GM12878 (cell line): ENCODE measurements around the gene SLC46A2. TPM values are rescaled to one million over a fixed set of nuclear protein-coding genes. Genes with fewer than 3 reads are reported as not detected.

ENCODE experiments used
- ATAC-seq: fragments of 200-7000 bp; cut with Tn5 transposase; 3 replicates; pipeline ENCODE4 v1.9.1; 2020; ENCODE audit warnings: mild to moderate bottlenecking, moderate library complexity
- BruUV-seq: library from RNA; stranded (reverse); fragments of 400-500 nt; replicated peaks from 2 replicates; lab custom pipeline; 2021; lab: Mats Ljungman, UMichigan
- CTCF ChIA-PET: fragments of 300-600 bp; sonication (Branson Sonifier 250); formaldehyde crosslinking; extraction: SDS; loops from one replicate; lab custom pipeline; 2021; ENCODE audit warnings: inconsistent platforms; lab: Yijun Ruan, JAX
- POLR2A ChIA-PET: fragments of 350-600 bp; formaldehyde crosslinking; extraction: SDS; loops from one replicate; lab custom pipeline; 2021; ENCODE audit warnings: inconsistent platforms; lab: Charles Lee
- RAD21 ChIA-PET: fragments of 300-600 bp; sonication (Branson Sonifier 250); formaldehyde crosslinking; loops from one replicate; lab custom pipeline; 2023; ENCODE audit warnings: antibody characterized with exemption; ENCODE audit not compliant: unreplicated experiment; lab: Charles Lee
- SMC1A ChIA-PET: fragments of 300-600 bp; sonication (Branson Sonifier 250); formaldehyde crosslinking; loops from one replicate; lab custom pipeline; 2023; ENCODE audit not compliant: unreplicated experiment, uncharacterized antibody; lab: Charles Lee
- DNase-seq: peaks from one replicate; pipeline ENCODE4 v3.0.0-alpha.2; 2011; ENCODE audit warnings: low read depth, low spot score
- FAIRE-seq: peaks from 3 replicates; lab custom pipeline; 2011; peaks lifted over from hg19 to GRCh38; lab: Jason Lieb, UNC
- H2AFZ ChIP-seq: 2 replicates; pipeline ENCODE4 v1.6.0; 2011; ENCODE audit warnings: low read depth, low read length, control low read depth; ENCODE audit not compliant: control insufficient read depth
- H3K27ac ChIP-seq: 2 replicates; pipeline ENCODE4 v1.5.1; 2011; ENCODE audit warnings: control low read depth; ENCODE audit not compliant: control insufficient read depth, insufficient read depth
- H3K27me3 ChIP-seq, 2 experiments: replicated peaks in 1 of 2; 2 replicates each; pipeline versions ENCODE4 v1.6.0 to v1.6.1; 2011; ENCODE audit warnings: low read length in 1 of 2; ENCODE audit not compliant: control insufficient read depth in 2 of 2, insufficient read depth in 2 of 2
- H3K36me3 ChIP-seq, 2 experiments: 2 replicates each; pipeline ENCODE4 v1.5.1; 2011; ENCODE audit warnings: low read length in 1 of 2; ENCODE audit not compliant: control insufficient read depth in 2 of 2, insufficient read depth in 2 of 2
- H3K4me1 ChIP-seq: 2 replicates; pipeline ENCODE4 v1.6.1; 2011; ENCODE audit warnings: mild to moderate bottlenecking, low read length, moderate library complexity, mixed read lengths; ENCODE audit not compliant: control insufficient read depth, insufficient read depth
- H3K4me2 ChIP-seq: 2 replicates; pipeline ENCODE4 v1.6.0; 2011; ENCODE audit warnings: control low read depth; ENCODE audit not compliant: control insufficient read depth, insufficient read depth
- H3K4me3 ChIP-seq: fragments of 200-600 bp; sonication (generic); 2 replicates; pipeline ENCODE4 v1.5.1; 2016
- H3K79me2 ChIP-seq: 2 replicates; pipeline ENCODE4 v1.6.0; 2011; ENCODE audit warnings: low read length; ENCODE audit not compliant: control insufficient read depth, insufficient read depth
- H3K9ac ChIP-seq: 2 replicates; pipeline ENCODE4 v1.8.0; 2011; ENCODE audit warnings: low read length, control low read depth, mixed read lengths; ENCODE audit not compliant: control insufficient read depth, insufficient read depth
- H3K9me3 ChIP-seq: replicated peaks from 3 replicates; pipeline ENCODE4 v1.5.1; 2011; ENCODE audit warnings: mild to moderate bottlenecking, low read length; ENCODE audit not compliant: control insufficient read depth, insufficient read depth
- H4K20me1 ChIP-seq: 2 replicates; pipeline ENCODE4 v1.6.0; 2011; ENCODE audit not compliant: control insufficient read depth, insufficient read depth
- ATF2 ChIP-seq: IDR thresholded peaks from 2 replicates; pipeline ENCODE4 v1.6.1; 2012; ENCODE audit warnings: low read length, inconsistent platforms
- BCL11A ChIP-seq: IDR thresholded peaks from 2 replicates; pipeline ENCODE4 v1.6.1; 2011; ENCODE audit warnings: low read depth, low read length
- CREB1 ChIP-seq: IDR thresholded peaks from 2 replicates; pipeline ENCODE4 v1.6.1; 2012; ENCODE audit warnings: low read depth, mild to moderate bottlenecking, inconsistent platforms
- E4F1 ChIP-seq: fragments of 450-650 bp; IDR thresholded peaks from 2 replicates; pipeline ENCODE4 v1.6.1; 2018; ENCODE audit warnings: borderline replicate concordance, mild to moderate bottlenecking; ENCODE audit not compliant: partially characterized antibody
- EGR1 ChIP-seq, 2 experiments: IDR thresholded peaks; 1 replicate in 1 of 2; 2 replicates in 1 of 2; pipeline ENCODE4 v1.6.1; 2011 to 2012; ENCODE audit warnings: low read depth in 2 of 2, low read length in 2 of 2, borderline replicate concordance in 1 of 2, mild to moderate bottlenecking in 1 of 2, moderate library complexity in 1 of 2
- ELK1 ChIP-seq: IDR thresholded peaks from 2 replicates; pipeline ENCODE4 v1.6.1; 2012; ENCODE audit warnings: low read depth, low read length, improper control_type of control experiment
- IKZF1 ChIP-seq: fragments of 450-650 bp; conservative IDR thresholded peaks from 2 replicates; pipeline ENCODE4 v1.6.1; 2017; ENCODE audit warnings: antibody characterized with exemption, mild to moderate bottlenecking
- MAX ChIP-seq: IDR thresholded peaks from 2 replicates; pipeline ENCODE4 v1.6.1; 2012; ENCODE audit warnings: low read depth, low read length, improper control_type of control experiment
- MXI1 ChIP-seq: fragments of 150-350 bp; IDR thresholded peaks from 2 replicates; pipeline ENCODE4 v1.6.1; 2011; ENCODE audit warnings: low read depth, mild to moderate bottlenecking, inconsistent platforms, low read length, improper control_type of control experiment
- NFYA ChIP-seq: IDR thresholded peaks from 2 replicates; pipeline ENCODE4 v1.6.1; 2011; ENCODE audit warnings: low read depth, mild to moderate bottlenecking, low read length, improper control_type of control experiment, borderline replicate concordance
- NR2F1 ChIP-seq: fragments of 450-650 bp; conservative IDR thresholded peaks from 2 replicates; pipeline ENCODE4 v1.6.1; 2017; ENCODE audit warnings: mild to moderate bottlenecking
- PKNOX1 ChIP-seq: fragments of 450-650 bp; IDR thresholded peaks from 2 replicates; pipeline ENCODE4 v1.6.1; 2016; ENCODE audit warnings: mild to moderate bottlenecking
- WGBS: methylation state at CpG from one replicate; pipeline ENCODE4 v1.1.6; 2016; ENCODE audit warnings: low lambda C conversion rate; ENCODE audit not compliant: insufficient replicate concordance, insufficient coverage; ENCODE audit errors: missing lambda C conversion rate; 5-methylcytosine and 5-hydroxymethylcytosine counted together
- in situ Hi-C: fragments of 300-500 bp; cut with MboI; formaldehyde crosslinking; loops from 9 replicates; pipeline ENCODE4 v1.14.3; 2018; ENCODE audit warnings: mixed read lengths
- intact Hi-C: fragments of 100-400 bp; cut with micrococcal nuclease; formaldehyde crosslinking; loops from one replicate; pipeline ENCODE4 v1.14.2; 2022; ENCODE audit not compliant: unreplicated experiment
- polyA plus RNA-seq, 11 experiments: library from polyadenylated mRNA; depleted of rRNA in 4 of 11; unstranded in 6 of 11; stranded (reverse) in 5 of 11; fragments of >200 nt; fragmentation: Nextera tagmentation in 4 of 11; fragmentation: Illumina TruSeq in 1 of 11; extraction: Ambion mirVana in 4 of 11; extraction: Trizol in 1 of 11; gene quantifications; 1 replicate in 1 of 11; 2 replicates in 10 of 11; pipeline versions ENCODE4 v1.2.1 to v1.2.3, GENCODE V29; 2011 to 2016; ENCODE audit warnings: inconsistent platforms in 2 of 11, missing spikeins in 2 of 11, low read depth in 1 of 11
- total RNA-seq, 4 experiments: library from RNA; depleted of rRNA in 3 of 4; stranded (reverse); fragments of >200 nt in 3 of 4; fragmentation: Illumina TruSeq in 1 of 4; extraction: Trizol in 1 of 4; gene quantifications; 2 replicates each; pipeline versions ENCODE4 v1.2.1 to v1.2.3, GENCODE V29; 2013 to 2021
- TF ChIP-seq, protein P1 (sequence below): fragments of 450-650 bp; formaldehyde crosslinking; IDR thresholded peaks from 2 replicates; pipeline ENCODE4 v1.4.0; 2022; ENCODE audit warnings: mild to moderate bottlenecking, moderate library complexity

The SLC46A2 gene
- total and polyA plus RNA-seq, 10 of the 15 experiments (the other 5 are each of a cell fraction or from before 2014, with no cell fraction given), result not detected

- no peak for TF ChIP-seq ELK1
- TF ChIP-seq PKNOX1, result no peak
- no peak for TF ChIP-seq ATF2
- no peak for TF ChIP-seq MXI1
- no peak for TF ChIP-seq BCL11A
- no peak for TF ChIP-seq NFYA
Measured at GRCh38 chr9:112896131-112896530, 5.5 kb upstream of the SLC46A2 start (continued).

GRCh38 chr9:112894699-112895098 lies 4.0 kb upstream of the SLC46A2 start:
- DNase-seq (no peak), FAIRE-seq (no peak), ATAC-seq (no peak)
- Histone ChIP-seq H3K27me3 (peaks cover 3 to 10% of the 10 kb centered on the region in 2 experiments), H4K20me1 (no peaks in the 10 kb centered on the region), H3K4me3 (no peak overlapping the region), H3K4me2 (no peak overlapping the region), H3K79me2 (no peaks in the 10 kb centered on the region), H3K9me3 (no peaks in the 10 kb centered on the region; the same call in 2 of the 3 replicates), H3K36me3 (no peaks in the 10 kb centered on the region), H3K27ac (no peak overlapping the region), H2AFZ (no peak overlapping the region), H3K9ac (no peak overlapping the region), H3K4me1 (peaks cover 11% of the 10 kb centered on the region)
- in situ Hi-C loops (no loop called here), intact Hi-C loops (no loop called here)
- no peak for TF ChIP-seq IKZF1
- TF ChIP-seq, protein P1, sequence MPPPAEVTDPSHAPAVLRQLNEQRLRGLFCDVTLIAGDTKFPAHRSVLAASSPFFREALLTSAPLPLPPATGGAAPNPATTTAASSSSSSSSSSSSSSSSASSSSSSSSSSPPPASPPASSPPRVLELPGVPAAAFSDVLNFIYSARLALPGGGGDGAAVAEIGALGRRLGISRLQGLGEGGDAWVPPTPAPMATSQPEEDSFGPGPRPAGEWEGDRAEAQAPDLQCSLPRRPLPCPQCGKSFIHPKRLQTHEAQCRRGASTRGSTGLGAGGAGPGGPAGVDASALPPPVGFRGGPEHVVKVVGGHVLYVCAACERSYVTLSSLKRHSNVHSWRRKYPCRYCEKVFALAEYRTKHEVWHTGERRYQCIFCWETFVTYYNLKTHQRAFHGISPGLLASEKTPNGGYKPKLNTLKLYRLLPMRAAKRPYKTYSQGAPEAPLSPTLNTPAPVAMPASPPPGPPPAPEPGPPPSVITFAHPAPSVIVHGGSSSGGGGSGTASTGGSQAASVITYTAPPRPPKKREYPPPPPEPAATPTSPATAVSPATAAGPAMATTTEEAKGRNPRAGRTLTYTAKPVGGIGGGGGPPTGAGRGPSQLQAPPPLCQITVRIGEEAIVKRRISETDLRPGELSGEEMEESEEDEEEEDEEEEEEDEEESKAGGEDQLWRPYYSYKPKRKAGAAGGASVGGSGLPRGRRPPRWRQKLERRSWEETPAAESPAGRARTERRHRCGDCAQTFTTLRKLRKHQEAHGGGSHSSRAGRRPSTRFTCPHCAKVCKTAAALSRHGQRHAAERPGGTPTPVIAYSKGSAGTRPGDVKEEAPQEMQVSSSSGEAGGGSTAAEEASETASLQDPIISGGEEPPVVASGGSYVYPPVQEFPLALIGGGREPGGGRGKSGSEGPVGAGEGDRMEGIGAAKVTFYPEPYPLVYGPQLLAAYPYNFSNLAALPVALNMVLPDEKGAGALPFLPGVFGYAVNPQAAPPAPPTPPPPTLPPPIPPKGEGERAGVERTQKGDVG (CRISPR knock-in tag), result no peak
- TF ChIP-seq MAX, result no peak
- TF ChIP-seq CREB1, result no peak
- TF ChIP-seq NR2F1, result no peak
- no peak for TF ChIP-seq E4F1
- no peak for TF ChIP-seq EGR1 (IDR thresholded peaks at IDR 0.05; ENCODE audit: borderline replicate concordance in 1 of 2, low read depth in 2 of 2, low read length in 2 of 2)
- WGBS, result 100% methylated on average over 1 of the region's 1 CpG
- ChIA-PET RAD21 (no interaction called here), CTCF (interaction anchor here (3.7 kb wide), 1 partner anchor 9 kb away, joined by 11 read pairs; no protein-coding TSS in a partner anchor), POLR2A (no interaction called here), SMC1A (no interaction called here)
- BruUV-seq, result no TSS peak
